Measurements from ENCODE around the gene POP7.

POP7 gene

GRCh38 chr7:100677308-100678267 lies 28.3 kb upstream of the POP7 start:
- no peaks in the 10 kb centered on the region for H3K79me2 ChIP-seq
- no peak overlapping the region for H3K4me3 ChIP-seq (ENCODE audit: low read depth, low read length)
- H3K9me3 ChIP-seq (ENCODE audit: control insufficient read depth, low read length): no peaks in the 10 kb centered on the region
- H2AFZ ChIP-seq: no peak overlapping the region
- H3K4me2 ChIP-seq (ENCODE audit: low read length): no peak overlapping the region
- no peaks in the 10 kb centered on the region for H3K36me3 ChIP-seq (ENCODE audit: control insufficient read depth, insufficient read depth, low read length)
- no peaks in the 10 kb centered on the region for H3K4me1 ChIP-seq
- H3K27me3 ChIP-seq (ENCODE audit: control insufficient read depth, insufficient read depth, low read length): no peaks in the 10 kb centered on the region
- no peak overlapping the region for H3K27ac ChIP-seq
- no peak overlapping the region for H3K9ac ChIP-seq
- no peak for TF ChIP-seq CTCF (IDR thresholded peaks at IDR 0.05)

- Histone ChIP-seq H3K4me3 (ENCODE audit: low read depth, low read length) (no peak overlapping the region), H3K27ac (no peak overlapping the region), H3K27me3 (ENCODE audit: control insufficient read depth, insufficient read depth, low read length) (no peaks in the 10 kb centered on the region), H3K36me3 (ENCODE audit: control insufficient read depth, insufficient read depth, low read length) (no peaks in the 10 kb centered on the region), H3K79me2 (no peaks in the 10 kb centered on the region), H3K4me2 (ENCODE audit: low read length) (no peak overlapping the region), H3K4me1 (no peaks in the 10 kb centered on the region), H3K9me3 (ENCODE audit: control insufficient read depth, low read length) (no peaks in the 10 kb centered on the region), H2AFZ (no peak overlapping the region), H3K9ac (no peak overlapping the region)
- no peak for TF ChIP-seq CTCF (IDR thresholded peaks at IDR 0.05)
These were observed 27.5 kb upstream of the POP7 start for GRCh38 chr7:100678291-100678984.

GRCh38 chr7:100679129-100679926 lies 26.6 kb upstream of the POP7 start:
- Histone ChIP-seq H3K4me3 (ENCODE audit: low read depth, low read length) (no peak overlapping the region), H3K4me1 (no peaks in the 10 kb centered on the region), H3K79me2 (no peaks in the 10 kb centered on the region), H3K27ac (no peak overlapping the region), H2AFZ (no peak overlapping the region), H3K4me2 (ENCODE audit: low read length) (no peak overlapping the region), H3K27me3 (ENCODE audit: control insufficient read depth, insufficient read depth, low read length) (no peaks in the 10 kb centered on the region), H3K36me3 (ENCODE audit: control insufficient read depth, insufficient read depth, low read length) (no peaks in the 10 kb centered on the region), H3K9me3 (ENCODE audit: control insufficient read depth, low read length) (no peaks in the 10 kb centered on the region), H3K9ac (no peak overlapping the region)
- TF ChIP-seq CTCF (IDR thresholded peaks at IDR 0.05): no peak

- no peaks in the 10 kb centered on the region for H3K79me2 ChIP-seq
- H3K27ac ChIP-seq: no peak overlapping the region
- no peaks in the 10 kb centered on the region for H3K36me3 ChIP-seq (ENCODE audit: control insufficient read depth, insufficient read depth, low read length)
- H3K4me2 ChIP-seq (ENCODE audit: low read length): no peak overlapping the region
- no peak overlapping the region for H3K4me3 ChIP-seq (ENCODE audit: low read depth, low read length)
- no peaks in the 10 kb centered on the region for H3K4me1 ChIP-seq
- H3K9ac ChIP-seq: no peak overlapping the region
- TF ChIP-seq CTCF (IDR thresholded peaks at IDR 0.05): no peak
- H3K9me3 ChIP-seq (ENCODE audit: control insufficient read depth, low read length): no peaks in the 10 kb centered on the region
- H2AFZ ChIP-seq: no peak overlapping the region
- no peaks in the 10 kb centered on the region for H3K27me3 ChIP-seq (ENCODE audit: control insufficient read depth, insufficient read depth, low read length)
These were observed 25.9 kb upstream of the POP7 start for GRCh38 chr7:100679927-100680575.

Measured in parathyroid adenoma (tissue), 2 donors.